GM21515 (cell line): ENCODE measurements around the gene FARP1.

Experiments used
- ATAC-seq: cut with Tn5 transposase; IDR thresholded peaks from one replicate; pipeline ENCODE4 v1.9.1; 2021; ENCODE audit not compliant: unreplicated experiment

Gene FARP1

GRCh38 chr13:98451676-98452470 is 309.0 kb downstream of the FARP1 start:
- no peak for ATAC-seq

DNA sequence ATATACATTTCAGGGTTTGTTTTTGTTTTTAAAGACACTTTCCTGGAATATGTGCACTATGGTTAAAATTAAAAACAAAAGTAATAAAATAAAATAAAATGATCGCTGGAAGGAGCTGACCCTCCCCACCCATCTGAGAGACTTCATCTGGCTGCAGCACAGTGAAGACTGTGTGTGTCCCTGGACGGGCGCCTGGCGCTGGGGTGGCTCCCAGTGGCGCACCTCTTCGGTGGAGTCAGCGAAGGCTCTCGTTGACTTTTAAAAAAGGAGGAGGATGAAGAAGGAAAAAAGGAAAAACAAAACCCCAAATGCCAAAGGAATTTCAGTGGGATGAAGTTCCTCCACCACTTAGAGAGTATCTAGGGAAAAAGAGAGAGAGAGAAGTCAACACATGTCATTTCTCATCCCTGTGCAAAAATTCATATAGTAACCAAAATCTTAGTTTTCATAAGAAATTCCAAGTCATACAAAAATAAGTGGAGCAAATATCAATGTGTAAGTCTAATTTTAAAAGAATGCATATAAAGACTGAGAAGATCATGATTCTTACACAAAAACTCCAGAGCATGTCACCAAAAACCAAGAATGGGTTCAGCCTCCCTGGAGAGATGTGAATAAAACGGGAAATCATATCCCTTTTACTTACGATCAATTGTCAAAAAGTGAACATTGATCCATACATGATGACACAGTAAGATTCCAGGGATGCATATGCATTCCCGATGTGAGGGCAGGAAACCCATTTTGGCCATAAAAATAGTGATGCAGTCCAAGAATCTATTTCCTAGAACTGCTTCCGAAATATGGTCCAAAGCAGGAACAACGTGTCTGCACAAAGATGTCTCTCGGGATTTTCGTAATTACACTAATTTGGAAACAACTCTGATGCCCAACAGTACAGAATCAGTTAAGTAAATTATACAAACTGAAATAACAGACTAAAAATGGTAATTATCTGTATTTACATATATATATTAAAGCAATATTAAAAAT is 310.3 kb downstream of the FARP1 start:
- ATAC-seq, result no peak

- no peak for ATAC-seq
Measured at GRCh38 chr13:98454389-98454881, 311.5 kb downstream of the FARP1 start.

- ATAC-seq, result no peak
Measured at GRCh38 chr13:98456413-98456845, 313.5 kb downstream of the FARP1 start.

GRCh38 chr13:98457053-98457452 is 314.2 kb downstream of the FARP1 start:
- ATAC-seq, result no peak

DNA sequence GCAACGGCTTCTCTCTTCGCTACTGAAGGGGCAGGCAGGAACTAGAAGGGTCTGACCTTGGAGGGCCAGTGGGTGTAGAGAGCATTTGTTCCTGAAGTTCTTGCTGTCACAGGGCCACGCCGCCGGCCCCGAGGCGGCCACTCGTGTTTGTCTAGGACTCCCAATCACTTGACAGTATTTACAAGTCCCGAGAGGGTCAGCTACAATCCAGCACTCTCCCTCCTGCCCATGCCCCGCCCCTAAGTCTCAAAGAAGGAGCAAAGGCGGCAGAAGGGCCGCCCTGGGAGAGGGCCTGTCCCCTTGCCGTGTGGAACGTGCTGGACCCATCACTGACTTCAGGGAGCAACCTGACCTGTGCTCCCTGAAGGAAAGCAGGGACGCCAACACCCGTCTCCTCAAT is 315.5 kb downstream of the FARP1 start:
- no peak for ATAC-seq

DNA sequence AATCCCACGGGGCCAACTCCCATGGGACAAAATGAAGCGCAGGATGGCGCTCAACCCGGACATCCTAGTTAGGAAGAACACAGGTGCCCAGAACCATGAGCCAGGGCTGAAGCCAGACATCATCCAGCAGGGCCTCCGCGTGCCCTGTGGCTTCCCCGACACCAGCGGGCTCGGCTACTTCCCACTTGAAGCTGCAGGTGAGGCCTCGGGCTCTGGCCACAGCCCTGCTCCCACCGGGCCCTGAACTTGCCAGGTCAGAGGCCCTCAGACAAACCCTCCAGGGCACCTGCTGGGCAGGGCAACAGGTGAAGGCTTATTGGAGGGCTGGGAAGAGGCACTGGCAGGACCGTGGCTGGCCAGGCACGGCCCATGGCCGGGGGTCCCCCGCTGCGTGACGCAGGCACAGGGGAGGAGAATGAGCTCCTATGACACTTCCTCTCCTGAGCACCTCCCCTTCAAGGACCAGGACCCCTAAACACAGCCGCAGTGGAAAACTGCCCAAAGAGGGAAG is 316.3 kb downstream of the FARP1 start:
- ATAC-seq, result no peak

DNA sequence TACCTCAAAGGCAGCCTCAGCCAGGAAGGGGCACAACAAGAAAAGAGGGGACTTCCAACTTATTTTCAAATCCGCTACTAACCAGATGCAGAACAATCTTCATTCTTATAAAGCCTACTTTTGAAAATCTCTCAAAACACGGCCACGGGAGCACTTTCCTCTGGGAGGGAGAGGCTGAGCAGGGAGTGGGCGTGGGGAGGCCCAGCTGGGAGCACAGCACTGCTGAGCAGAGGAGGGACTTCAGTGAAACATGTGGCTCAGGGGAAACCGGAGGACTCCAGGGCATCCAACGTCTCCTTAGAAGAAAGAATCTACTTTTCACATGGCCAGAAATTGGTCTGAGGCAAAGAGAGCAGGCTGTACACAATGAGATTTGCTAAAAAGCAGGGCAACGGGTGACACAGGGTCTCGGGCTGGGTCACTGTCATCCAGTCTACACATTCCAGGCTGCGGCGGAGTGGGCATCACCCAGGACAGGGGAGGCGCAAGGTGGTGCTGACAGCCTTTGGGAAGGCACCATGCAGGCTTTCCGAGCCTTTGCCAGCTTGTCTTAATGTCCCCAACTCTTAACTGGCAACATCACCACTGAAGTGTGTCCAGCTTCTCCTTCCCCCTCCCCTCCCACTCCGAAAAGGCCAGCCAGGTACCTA is 317.0 kb downstream of the FARP1 start:
- no peak for ATAC-seq

DNA sequence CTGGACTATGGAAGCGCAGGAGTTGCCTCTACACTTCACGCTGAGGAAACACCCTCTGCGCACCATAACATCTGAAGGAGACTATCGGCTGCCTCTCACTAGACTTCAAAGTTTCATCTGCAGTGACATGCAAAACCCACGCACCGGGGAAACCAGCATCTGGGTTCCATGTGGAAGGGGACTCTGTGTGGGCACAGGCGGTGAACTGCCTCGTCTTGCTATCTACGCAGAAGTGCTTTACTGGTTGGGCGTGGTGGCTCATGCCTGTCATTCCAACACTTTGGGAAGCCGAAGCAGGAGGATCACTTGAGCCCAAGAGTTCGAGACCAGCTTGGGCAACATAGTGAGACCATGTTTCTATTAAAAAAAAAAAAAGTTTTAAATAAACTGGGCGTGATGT is 317.6 kb downstream of the FARP1 start:
- ATAC-seq, result no peak

GRCh38 chr13:98461486-98462240 is 318.8 kb downstream of the FARP1 start:
- ATAC-seq, result no peak

- ATAC-seq, result no peak
Measured at GRCh38 chr13:98462241-98462882, 319.5 kb downstream of the FARP1 start.

GRCh38 chr13:98462946-98463345 is 320.1 kb downstream of the FARP1 start:
- no peak for ATAC-seq

DNA sequence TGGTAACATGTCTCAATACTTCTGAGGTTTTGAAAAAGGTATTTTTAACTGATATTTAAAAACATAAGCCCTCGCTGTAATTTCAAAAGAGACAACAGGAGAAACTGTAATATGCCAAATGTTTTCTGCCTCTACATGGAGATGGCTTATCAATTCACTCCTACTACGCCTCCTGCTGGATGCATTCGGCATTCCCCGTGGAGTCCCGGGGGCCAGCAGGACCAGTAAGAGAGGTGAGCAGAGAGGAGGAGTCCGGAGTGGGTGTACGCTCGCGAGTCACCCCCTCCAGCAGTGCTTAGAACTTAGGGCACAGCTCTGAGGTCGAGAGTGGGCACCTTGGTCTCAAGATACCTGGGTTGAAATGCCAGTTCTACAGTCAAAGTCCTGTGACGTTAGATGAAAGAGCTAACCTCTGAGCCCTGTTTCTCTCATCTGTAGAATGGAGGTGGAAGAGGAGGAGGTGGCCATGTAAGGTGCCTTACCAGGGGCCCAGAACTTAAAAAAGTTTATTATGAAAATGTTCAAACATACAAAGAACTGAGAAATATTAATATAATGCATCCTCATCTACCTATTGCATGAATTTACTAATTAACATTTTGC is 323.8 kb downstream of the FARP1 start:
- no peak for ATAC-seq

DNA sequence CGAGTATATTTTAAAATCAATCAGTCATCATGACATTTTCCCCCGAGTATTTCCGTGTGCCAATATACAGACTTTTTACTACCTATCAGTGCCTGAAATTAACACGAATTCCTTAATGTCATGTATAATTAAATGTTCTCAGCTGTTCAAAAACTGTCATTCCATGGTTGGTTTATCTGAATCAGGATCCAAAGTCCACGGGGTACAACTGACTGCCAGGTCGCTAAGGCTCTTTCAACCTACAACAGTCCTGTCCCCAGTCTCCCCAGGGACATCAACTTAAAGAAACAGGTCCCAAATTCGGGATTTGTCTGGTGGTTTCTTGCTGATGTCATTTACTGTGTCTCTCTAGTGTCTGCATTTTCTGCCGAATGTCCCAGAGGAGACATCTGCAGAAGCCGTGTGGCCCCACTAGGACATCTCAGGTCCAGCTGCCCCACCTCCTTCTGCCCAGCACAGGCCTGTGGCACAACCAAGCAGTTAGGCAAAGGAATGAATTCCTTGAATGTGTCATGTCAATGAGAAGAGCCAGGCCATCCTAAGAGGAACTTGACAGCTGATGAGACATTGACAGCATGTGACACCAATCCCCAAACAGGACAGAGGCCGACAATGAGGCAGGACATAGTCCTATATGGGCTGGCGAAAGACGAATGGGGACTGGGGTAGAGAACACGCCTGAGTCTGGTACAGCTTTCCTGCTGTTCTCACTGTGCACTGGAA is 324.5 kb downstream of the FARP1 start:
- no peak for ATAC-seq

DNA sequence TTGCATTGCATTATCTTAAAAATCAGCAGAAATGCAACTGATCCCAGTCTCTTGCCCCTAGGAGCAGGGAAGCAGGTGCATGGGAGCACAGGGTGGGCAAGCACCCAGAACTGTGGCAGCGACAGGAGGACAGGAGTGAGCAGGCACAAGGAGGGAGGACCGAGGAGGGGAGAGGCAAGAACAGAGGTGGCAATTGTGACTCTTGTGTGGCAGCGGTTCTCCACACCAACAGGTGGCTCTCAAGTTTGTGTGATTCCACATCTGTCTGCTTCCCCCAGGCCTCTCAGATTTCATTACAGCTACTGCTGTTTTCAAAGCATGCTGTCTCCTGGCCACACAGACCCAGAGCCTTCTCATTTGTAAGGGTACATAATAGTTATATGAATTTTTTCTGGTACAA is 325.5 kb downstream of the FARP1 start:
- no peak for ATAC-seq

GRCh38 chr13:98468929-98469328 is 326.0 kb downstream of the FARP1 start:
- ATAC-seq, result no peak

GRCh38 chr13:98470920-98471319 is 328.0 kb downstream of the FARP1 start:
- ATAC-seq, result no peak

DNA sequence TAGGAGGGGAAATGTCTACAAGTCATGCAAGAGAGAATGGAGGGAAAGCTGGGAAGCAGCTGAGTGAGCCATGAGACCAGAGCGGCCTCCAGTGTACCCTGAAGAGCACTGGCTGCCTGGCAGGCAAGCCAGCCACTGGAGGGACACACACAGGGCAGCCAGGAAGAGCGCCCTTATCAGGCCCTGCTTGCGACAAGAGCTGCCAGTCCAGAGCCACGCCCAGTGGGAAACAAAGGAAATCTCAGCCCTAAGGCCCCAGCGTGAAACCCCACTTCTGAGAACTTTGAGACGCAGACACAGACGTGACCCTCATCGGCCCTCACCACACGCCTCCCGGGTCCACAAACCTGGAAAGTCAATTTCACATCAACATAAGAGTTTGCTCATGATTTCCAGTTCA is 329.0 kb downstream of the FARP1 start:
- ATAC-seq, result no peak
